ENCODE data around the gene NUAK2.
A peak's percentile ranks its signal among the peaks of the same experiment; 100 is the strongest.
"Not testable (repeated sequence)": the region's sequence is repeated elsewhere in the genome, so short reads cannot be mapped to it uniquely, and the experiment has no call there.

Gene NUAK2

GRCh38 chr1:205321162-205321958 lies at the start of gene NUAK2:
TSS of gene NUAK2 (minus strand) at chr1:205321745. CDS start at chr1:205321628, 117 bp downstream.
- DNase-seq (ENCODE audit: low read depth in 3 of 3), result peak; percentile 74 to 82 (median 78)

DNA sequence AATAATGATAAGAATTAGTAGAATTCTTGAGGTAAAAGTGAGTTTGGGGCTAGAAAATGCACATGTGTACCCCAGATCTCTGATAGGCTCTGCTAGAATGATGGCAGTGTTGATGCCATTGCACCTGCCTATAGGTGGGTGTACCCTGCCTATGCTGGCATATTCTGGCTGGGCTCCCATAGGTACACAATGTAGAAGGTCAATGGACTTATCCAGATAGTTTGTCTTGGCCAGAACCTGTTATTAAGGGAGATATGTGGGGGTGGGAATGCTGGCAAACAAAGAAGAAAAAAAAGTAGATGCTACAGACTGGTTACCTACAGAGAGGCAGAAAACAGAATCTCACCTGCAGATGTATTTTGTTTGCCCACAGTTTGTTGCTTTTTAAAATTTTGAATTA lies 49.2 kb upstream of the NUAK2 start:
- DNase-seq (ENCODE audit: low read depth in 3 of 3), result no peak

- DNase-seq (ENCODE audit: low read depth in 3 of 3), result no peak
These were observed 48.2 kb upstream of the NUAK2 start for GRCh38 chr1:205369701-205370123.

DNA sequence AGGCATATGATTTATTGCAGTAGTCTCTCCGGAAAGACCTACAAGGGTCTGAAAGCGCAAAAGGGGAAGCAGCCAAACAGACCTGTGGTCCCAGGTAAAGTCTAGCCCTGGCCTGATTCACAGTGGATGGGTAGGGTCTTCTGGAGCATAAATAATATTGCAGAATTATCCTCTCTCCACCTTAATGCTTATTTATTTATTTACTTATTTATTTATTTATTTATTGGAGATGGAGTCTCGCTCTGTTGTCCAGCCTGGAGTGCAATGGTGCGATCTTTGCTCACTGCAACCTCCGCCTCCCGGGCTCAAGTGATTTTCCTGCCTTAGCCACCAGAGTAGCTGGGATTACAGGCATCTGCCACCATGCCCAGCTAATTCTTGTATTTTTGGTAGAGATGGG lies 46.9 kb upstream of the NUAK2 start:
- DNase-seq (ENCODE audit: low read depth in 3 of 3), result no peak

- no peak for DNase-seq (ENCODE audit: low read depth in 3 of 3)
These were observed 44.5 kb upstream of the NUAK2 start for GRCh38 chr1:205365945-205366463.

- not testable (repeated sequence) for DNase-seq (ENCODE audit: low read depth in 3 of 3)
These were observed 43.5 kb upstream of the NUAK2 start for GRCh38 chr1:205365086-205365485.

DNA sequence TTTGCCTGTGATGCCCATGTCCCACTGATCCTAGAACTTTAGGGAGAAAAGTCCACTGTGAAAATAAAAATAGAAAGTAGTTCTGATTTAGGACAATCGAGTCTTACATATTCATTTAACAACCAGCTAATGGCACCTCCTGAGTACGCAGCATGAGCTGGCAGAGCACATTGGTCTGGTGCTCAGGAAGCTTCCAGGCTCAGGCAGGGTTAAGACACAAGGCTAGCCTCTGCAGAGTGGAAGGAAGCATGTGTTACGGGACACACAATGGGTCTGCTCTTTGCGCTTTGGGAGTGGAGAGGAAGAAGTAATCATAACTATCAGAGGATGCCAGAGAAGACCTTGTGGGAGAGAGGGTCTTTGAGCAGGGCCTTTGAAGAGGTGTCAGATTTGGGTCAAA lies 39.3 kb upstream of the NUAK2 start:
- no peak for DNase-seq (ENCODE audit: low read depth in 3 of 3)

DNA sequence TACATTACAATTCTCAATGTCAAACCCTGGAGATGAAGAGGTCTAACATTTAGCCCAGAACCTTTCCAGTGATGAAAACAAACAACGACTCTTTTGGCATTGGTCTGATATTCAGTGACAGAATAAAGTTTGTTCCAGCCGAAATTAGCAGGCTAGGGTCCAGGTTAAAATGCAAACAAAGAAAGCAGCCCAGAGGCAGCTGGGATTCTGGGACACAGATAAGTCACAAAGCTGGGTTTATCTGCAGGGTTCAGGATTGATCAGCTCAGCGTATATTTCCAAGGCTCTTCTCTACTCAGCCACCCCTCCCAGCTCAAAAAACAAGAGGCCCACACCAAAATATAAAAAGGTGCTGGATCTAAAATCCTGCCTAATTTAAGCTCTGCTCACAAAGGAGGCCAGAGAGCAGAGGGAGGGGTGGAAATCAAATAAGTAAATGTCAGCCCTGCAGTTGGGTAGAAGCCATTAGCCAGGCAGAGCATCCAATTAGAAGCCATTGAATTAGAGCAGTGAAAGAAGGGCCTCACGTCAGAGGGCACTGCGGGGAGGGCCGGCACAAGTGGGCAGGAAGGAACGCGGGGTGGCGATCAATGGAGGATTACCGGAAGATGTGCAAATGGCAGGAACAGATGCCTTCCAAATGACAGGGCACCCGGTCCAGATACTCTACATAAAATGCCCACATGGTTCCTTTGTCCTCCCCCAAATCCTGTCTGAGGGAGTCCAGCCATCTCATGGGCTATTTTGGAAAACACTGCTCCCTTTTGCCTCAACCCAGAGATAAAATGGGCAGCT lies 38.4 kb upstream of the NUAK2 start:
- no peak for DNase-seq (ENCODE audit: low read depth in 3 of 3)

DNA sequence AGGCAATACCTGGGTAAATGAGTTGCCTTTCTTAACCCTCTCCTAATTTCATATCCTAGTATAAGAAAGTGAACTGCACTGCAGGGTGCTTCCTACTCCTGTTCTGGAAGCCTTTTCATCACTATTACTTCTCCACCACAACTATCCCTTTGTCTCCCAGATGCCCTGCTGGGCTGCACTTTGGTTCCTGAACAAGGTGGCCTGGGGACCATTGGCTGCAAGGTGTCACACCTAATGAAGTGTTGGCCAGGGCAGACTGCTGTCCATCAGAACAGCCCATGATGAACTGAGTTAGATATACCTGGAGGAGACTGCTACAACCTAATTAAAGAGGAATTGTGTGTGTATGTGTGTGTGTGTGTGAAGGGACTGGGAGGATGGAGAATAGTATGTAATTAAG lies 37.0 kb upstream of the NUAK2 start:
- DNase-seq (ENCODE audit: low read depth in 3 of 3), result no peak

- no peak for DNase-seq (ENCODE audit: low read depth in 3 of 3)
These were observed 36.0 kb upstream of the NUAK2 start for GRCh38 chr1:205357567-205357966.

DNA sequence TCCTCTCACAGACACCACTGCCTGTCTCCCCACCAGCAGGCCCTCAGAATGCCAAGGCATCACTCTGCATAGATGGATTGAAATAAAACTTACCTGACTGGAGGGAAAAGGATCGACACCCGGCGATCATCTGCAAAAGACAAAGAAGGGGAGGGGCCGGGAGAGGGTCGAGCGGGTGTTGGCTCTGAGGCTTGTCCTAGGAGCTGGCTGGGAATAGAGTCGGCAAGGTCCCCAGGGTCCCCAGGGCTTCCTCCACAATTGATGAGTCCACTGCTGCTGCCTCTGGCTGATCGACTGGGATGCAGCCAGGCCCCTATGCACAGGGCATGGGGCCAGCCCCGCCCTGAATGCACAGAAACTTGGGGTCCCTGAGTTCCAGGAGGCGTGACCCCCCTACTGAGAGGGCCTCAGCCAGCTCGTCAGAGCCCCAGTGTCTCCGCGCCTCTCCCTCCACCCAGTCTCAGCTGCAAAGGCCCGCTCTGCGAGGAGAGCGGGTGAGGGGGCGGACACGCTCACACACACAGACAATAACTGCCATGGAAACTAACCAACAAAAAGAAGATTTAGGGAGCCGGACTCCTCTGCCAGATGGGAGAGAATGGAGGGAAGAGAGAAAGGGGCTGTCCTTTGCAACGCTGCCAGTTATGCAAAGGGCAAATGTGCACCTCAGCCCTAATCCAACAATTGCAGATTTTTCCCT lies 35.0 kb upstream of the NUAK2 start, which contains the start of gene KLHDC8A:
KLHDC8A (minus strand) TSS at position 483 of the 700 bp plus-strand sequence. CDS start 13,318 bp downstream, outside the sequence.
- no peak for DNase-seq (ENCODE audit: low read depth in 3 of 3)

- no peak for DNase-seq (ENCODE audit: low read depth in 3 of 3)
These were observed 33.5 kb upstream of the NUAK2 start for GRCh38 chr1:205355075-205355453.

GRCh38 chr1:205354259-205355074 lies 32.9 kb upstream of the NUAK2 start:
- peak in 2 of 3 experiments; percentile 16 to 24 for DNase-seq (ENCODE audit: low read depth in 3 of 3)

DNA sequence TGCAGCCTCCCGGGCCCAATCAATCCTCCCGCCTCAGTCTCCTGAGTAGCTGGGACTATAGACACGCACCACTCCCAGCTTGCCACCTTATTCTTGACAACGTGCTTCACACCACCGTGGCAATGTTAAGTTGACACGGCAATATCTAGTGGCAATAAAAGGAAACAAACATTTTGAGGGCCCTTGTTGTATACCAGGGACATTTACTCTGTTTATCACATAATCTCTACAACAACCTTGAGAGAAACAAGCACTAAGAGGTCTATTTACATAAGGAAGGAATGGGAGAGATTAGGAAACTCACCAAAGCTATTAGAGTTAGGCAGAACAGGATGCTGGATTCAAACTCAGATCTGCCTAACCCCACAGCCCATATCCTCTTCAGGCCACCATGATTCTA lies 32.1 kb upstream of the NUAK2 start:
- no peak for DNase-seq (ENCODE audit: low read depth in 3 of 3)

- no peak for DNase-seq (ENCODE audit: low read depth in 3 of 3)
These were observed 31.6 kb upstream of the NUAK2 start for GRCh38 chr1:205353191-205353590.

GRCh38 chr1:205351984-205352713 lies 30.6 kb upstream of the NUAK2 start:
- DNase-seq (ENCODE audit: low read depth in 3 of 3), result no peak

GRCh38 chr1:205350691-205351141 lies 29.2 kb upstream of the NUAK2 start:
- DNase-seq (ENCODE audit: low read depth in 3 of 3), result no peak

DNA sequence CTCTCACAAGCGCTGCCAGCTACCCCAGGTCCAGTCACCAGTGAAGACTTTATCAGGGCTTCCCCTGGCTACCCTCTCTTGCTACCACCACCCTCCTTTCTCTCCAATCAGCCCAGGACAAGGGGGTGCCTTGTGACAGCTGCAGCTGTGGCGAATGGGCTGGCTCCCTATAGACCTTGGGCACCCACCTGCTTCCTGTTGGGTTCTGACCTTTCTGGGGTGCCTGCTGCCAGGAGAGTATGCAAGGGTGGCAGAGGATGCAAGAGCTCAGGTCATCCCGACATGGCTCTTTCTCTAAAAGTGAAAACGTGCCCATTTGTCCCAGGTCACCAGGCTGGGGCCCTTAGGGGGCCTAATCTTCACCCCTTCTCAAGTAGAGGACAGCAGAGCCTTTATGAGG lies 28.6 kb upstream of the NUAK2 start:
- no peak for DNase-seq (ENCODE audit: low read depth in 3 of 3)

DNA sequence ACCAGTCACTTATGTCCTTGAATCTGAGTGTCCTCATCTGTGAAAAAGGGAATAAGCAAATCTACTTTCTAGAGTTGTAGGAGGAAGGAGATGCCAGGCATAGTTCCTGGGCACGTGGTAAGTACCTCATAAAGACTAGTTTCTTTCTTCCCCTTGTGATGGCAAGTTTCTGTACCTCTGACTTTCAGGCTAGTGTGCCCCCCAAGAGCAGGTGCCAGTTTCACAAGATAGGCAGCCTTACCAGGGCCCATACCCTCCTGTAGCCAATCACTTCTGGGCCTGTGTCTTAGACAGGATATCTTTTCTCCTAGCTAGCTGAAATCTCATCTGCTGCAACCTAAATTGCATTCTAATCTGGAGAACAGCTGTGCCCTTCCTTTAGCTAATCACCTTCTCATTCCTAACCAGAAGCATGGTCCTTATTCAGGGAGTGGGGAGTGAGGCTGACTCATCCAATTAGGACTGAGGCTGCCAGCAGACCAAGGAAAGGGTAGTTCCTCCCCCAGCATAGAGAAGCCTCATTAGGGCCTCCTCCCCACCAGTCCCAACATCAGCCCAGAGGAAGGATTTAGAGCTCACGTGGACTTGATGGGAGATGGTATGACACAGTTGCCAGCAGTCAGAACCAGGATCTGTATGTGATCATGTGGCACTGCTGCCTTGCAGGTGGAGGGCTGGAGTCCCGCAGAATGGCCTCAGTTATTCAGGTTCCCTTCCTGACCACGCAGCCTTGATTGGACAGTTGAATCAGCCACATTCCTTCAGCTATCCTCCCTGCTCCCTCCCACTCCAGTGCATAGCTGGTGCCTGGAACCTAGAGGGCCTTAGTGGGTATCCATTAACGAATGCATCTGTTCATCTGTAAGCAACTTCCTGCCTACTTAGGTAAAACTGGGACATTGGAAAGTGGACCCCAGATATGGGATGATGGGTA lies 27.3 kb upstream of the NUAK2 start:
- no peak for DNase-seq (ENCODE audit: low read depth in 3 of 3)
